ENCODE data around the gene SLK.

The SLK gene

GRCh38 chr10:103966671-103967447 lies at the start of gene SLK:
Gene SLK (plus strand): TSS chr10:103967140. CDS start chr10:103967746, 606 bp downstream.
- peak; percentile 74 for DNase-seq

- peak; percentile 9 for DNase-seq
Measured at GRCh38 chr10:103917302-103918052, 49.5 kb upstream of the SLK start.

GRCh38 chr10:103918053-103918846 lies 48.7 kb upstream of the SLK start, which contains the start of gene STN1:
Gene STN1 (minus strand): TSS chr10:103918184. CDS start chr10:103917594, 590 bp downstream.
- DNase-seq, result peak; percentile 86

GRCh38 chr10:103919648-103920025 lies 47.3 kb upstream of the SLK start:
- DNase-seq, result no peak

GRCh38 chr10:103921248-103921647 lies 45.7 kb upstream of the SLK start:
- no peak for DNase-seq

- no peak for DNase-seq
Measured at GRCh38 chr10:103921750-103922195, 45.2 kb upstream of the SLK start.

GRCh38 chr10:103922659-103923058 lies 44.3 kb upstream of the SLK start:
- no peak for DNase-seq

GRCh38 chr10:103923502-103923901 lies 43.4 kb upstream of the SLK start:
- DNase-seq, result no peak

GRCh38 chr10:103925591-103925990 lies 41.3 kb upstream of the SLK start:
- DNase-seq, result no peak

GRCh38 chr10:103926722-103927319 lies 40.1 kb upstream of the SLK start:
- DNase-seq, result no peak

- no peak for DNase-seq
Measured at GRCh38 chr10:103928784-103929183, 38.2 kb upstream of the SLK start.

- no peak for DNase-seq
Measured at GRCh38 chr10:103929381-103929921, 37.5 kb upstream of the SLK start.

GRCh38 chr10:103930449-103930848 lies 36.5 kb upstream of the SLK start:
- DNase-seq, result no peak

GRCh38 chr10:103930881-103931280 lies 36.1 kb upstream of the SLK start:
- no peak for DNase-seq

- no peak for DNase-seq
Measured at GRCh38 chr10:103931603-103932002, 35.3 kb upstream of the SLK start.

GRCh38 chr10:103932271-103932670 lies 34.7 kb upstream of the SLK start:
- DNase-seq, result no peak

- DNase-seq, result no peak
Measured at GRCh38 chr10:103932971-103933370, 34.0 kb upstream of the SLK start.

- DNase-seq, result no peak
Measured at GRCh38 chr10:103933557-103934121, 33.3 kb upstream of the SLK start.

GRCh38 chr10:103934308-103934707 lies 32.6 kb upstream of the SLK start:
- DNase-seq, result no peak

GRCh38 chr10:103936022-103936421 lies 30.9 kb upstream of the SLK start:
- no peak for DNase-seq

GRCh38 chr10:103939522-103939921 lies 27.4 kb upstream of the SLK start:
- DNase-seq, result no peak

GRCh38 chr10:103941801-103942200 lies 25.1 kb upstream of the SLK start:
- no peak for DNase-seq

Measured in activated T-cell treated with anti-CD3 and anti-CD28 coated beads for 4 hours (primary cell).